SK-N-SH treated with all-trans-retinoic acid at 6 μM for 48 hours (cell line): ENCODE data around the gene ISYNA1.
A peak's percentile ranks its signal among the peaks of the same experiment; 100 is the strongest.

Experiments
- ATAC-seq: fragments of 200-7000 bp; cut with Tn5 transposase; 3 replicates; pipeline ENCODE4 v1.9.1; 2020; ENCODE audit warnings: mild to moderate bottlenecking, moderate library complexity
- ARNTL ChIP-seq: fragments of 450-650 bp; formaldehyde crosslinking; IDR thresholded peaks from 2 replicates; pipeline ENCODE4 v1.5.0; 2020; ENCODE audit warnings: low read depth, mild to moderate bottlenecking, moderate library complexity, borderline replicate concordance
- BACH2 ChIP-seq: fragments of 250-450 bp; sonication (Bioruptor Pico); IDR thresholded peaks from 2 replicates; pipeline ENCODE4 v1.9.0; 2021; ENCODE audit warnings: mild to moderate bottlenecking, borderline replicate concordance
- CREB5 ChIP-seq: fragments of 250-450 bp; sonication (Bioruptor Pico); IDR thresholded peaks from 2 replicates; pipeline ENCODE4 v1.5.1; 2020; ENCODE audit warnings: low read depth, mild to moderate bottlenecking, moderate library complexity
- CSDC2 ChIP-seq: fragments of 250-450 bp; sonication (Bioruptor Pico); IDR thresholded peaks from 2 replicates; pipeline ENCODE4 v1.5.0; 2020; ENCODE audit warnings: mild to moderate bottlenecking, moderate library complexity
- ESRRG ChIP-seq: fragments of 250-450 bp; sonication (Bioruptor Pico); IDR thresholded peaks from 2 replicates; pipeline ENCODE4 v1.6.1; 2021; ENCODE audit warnings: mild to moderate bottlenecking
- ISL1 ChIP-seq: fragments of 250-450 bp; sonication (Bioruptor Pico); IDR thresholded peaks from 2 replicates; pipeline ENCODE4 v2.1.2; 2022; ENCODE audit warnings: mild to moderate bottlenecking, moderate library complexity
- OSR1 ChIP-seq: fragments of 250-450 bp; sonication (Bioruptor Pico); IDR thresholded peaks from 2 replicates; pipeline ENCODE4 v1.8.0; 2022; ENCODE audit warnings: moderate library complexity, mild to moderate bottlenecking, inconsistent platforms
- PATZ1 ChIP-seq: fragments of 250-450 bp; sonication (Bioruptor Pico); IDR thresholded peaks from 2 replicates; pipeline ENCODE4 v1.8.0; 2020; ENCODE audit warnings: mild to moderate bottlenecking, moderate library complexity, borderline replicate concordance
- POU6F1 ChIP-seq: fragments of 250-450 bp; sonication (Bioruptor Pico); IDR thresholded peaks from 2 replicates; pipeline ENCODE4 v1.8.0; 2021; ENCODE audit warnings: low read depth, mild to moderate bottlenecking, moderate library complexity, borderline replicate concordance
- PPARA ChIP-seq: fragments of 250-450 bp; sonication (Bioruptor Pico); IDR thresholded peaks from 2 replicates; pipeline ENCODE4 v1.5.0; 2020; ENCODE audit warnings: mild to moderate bottlenecking, borderline replicate concordance
- RARB ChIP-seq: fragments of 250-450 bp; sonication (Bioruptor Pico); IDR thresholded peaks from 2 replicates; pipeline ENCODE4 v1.8.0; 2021; ENCODE audit warnings: mild to moderate bottlenecking, moderate library complexity
- SNAI2 ChIP-seq: fragments of 250-450 bp; sonication (Bioruptor Pico); IDR thresholded peaks from 2 replicates; pipeline ENCODE4 v1.5.0; 2020; ENCODE audit warnings: mild to moderate bottlenecking, moderate library complexity
- TCF4 ChIP-seq: fragments of 250-450 bp; sonication (Bioruptor Pico); IDR thresholded peaks from 2 replicates; pipeline ENCODE4 v1.8.0; 2021; ENCODE audit warnings: mild to moderate bottlenecking, moderate library complexity, borderline replicate concordance
- TOX ChIP-seq: fragments of 250-450 bp; sonication (Bioruptor Pico); IDR thresholded peaks from 2 replicates; pipeline ENCODE4 v1.8.0; 2021; ENCODE audit warnings: mild to moderate bottlenecking, moderate library complexity, borderline replicate concordance
- ZC3H10 ChIP-seq: fragments of 250-450 bp; sonication (Bioruptor Pico); IDR thresholded peaks from 2 replicates; pipeline ENCODE4 v1.5.1; 2021; ENCODE audit warnings: mild to moderate bottlenecking, moderate library complexity
- ZNF565 ChIP-seq: fragments of 450-650 bp; formaldehyde crosslinking; conservative IDR thresholded peaks from 2 replicates; pipeline ENCODE4 v1.5.0; 2020; ENCODE audit warnings: low read depth, mild to moderate bottlenecking, moderate library complexity
- ZNF70 ChIP-seq: fragments of 450-650 bp; formaldehyde crosslinking; IDR thresholded peaks from 2 replicates; pipeline ENCODE4 v1.5.0; 2020; ENCODE audit warnings: mild to moderate bottlenecking, moderate library complexity
- ZNF8 ChIP-seq: fragments of 450-650 bp; formaldehyde crosslinking; IDR thresholded peaks from 2 replicates; pipeline ENCODE4 v1.5.0; 2020; ENCODE audit warnings: mild to moderate bottlenecking, moderate library complexity
- TF ChIP-seq, protein P1 (sequence below): fragments of 250-450 bp; sonication (Bioruptor Pico); IDR thresholded peaks from 2 replicates; pipeline ENCODE4 v1.5.1; 2021; ENCODE audit warnings: mild to moderate bottlenecking, moderate library complexity
- TF ChIP-seq, protein P2 (sequence below): fragments of 250-450 bp; sonication (Bioruptor Pico); IDR thresholded peaks from 2 replicates; pipeline ENCODE4 v1.5.0; 2020; ENCODE audit warnings: mild to moderate bottlenecking, moderate library complexity

ISYNA1 gene

GRCh38 chr19:18420930-18421329 lies 17.0 kb downstream of the ISYNA1 start:
- TF ChIP-seq ZNF565 (CRISPR knock-in tag) (no peak), RARB (CRISPR knock-in tag) (no peak), ZNF70 (CRISPR knock-in tag) (no peak), TCF4 (CRISPR knock-in tag) (no peak), ESRRG (no peak), POU6F1 (CRISPR knock-in tag) (no peak), SNAI2 (CRISPR knock-in tag) (no peak), OSR1 (CRISPR knock-in tag) (no peak), CSDC2 (CRISPR knock-in tag) (no peak)
- TF ChIP-seq, protein P1, sequence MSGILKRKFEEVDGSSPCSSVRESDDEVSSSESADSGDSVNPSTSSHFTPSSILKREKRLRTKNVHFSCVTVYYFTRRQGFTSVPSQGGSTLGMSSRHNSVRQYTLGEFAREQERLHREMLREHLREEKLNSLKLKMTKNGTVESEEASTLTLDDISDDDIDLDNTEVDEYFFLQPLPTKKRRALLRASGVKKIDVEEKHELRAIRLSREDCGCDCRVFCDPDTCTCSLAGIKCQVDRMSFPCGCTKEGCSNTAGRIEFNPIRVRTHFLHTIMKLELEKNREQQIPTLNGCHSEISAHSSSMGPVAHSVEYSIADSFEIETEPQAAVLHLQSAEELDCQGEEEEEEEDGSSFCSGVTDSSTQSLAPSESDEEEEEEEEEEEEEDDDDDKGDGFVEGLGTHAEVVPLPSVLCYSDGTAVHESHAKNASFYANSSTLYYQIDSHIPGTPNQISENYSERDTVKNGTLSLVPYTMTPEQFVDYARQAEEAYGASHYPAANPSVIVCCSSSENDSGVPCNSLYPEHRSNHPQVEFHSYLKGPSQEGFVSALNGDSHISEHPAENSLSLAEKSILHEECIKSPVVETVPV (CRISPR knock-in tag), result no peak
- TF ChIP-seq, protein P2, sequence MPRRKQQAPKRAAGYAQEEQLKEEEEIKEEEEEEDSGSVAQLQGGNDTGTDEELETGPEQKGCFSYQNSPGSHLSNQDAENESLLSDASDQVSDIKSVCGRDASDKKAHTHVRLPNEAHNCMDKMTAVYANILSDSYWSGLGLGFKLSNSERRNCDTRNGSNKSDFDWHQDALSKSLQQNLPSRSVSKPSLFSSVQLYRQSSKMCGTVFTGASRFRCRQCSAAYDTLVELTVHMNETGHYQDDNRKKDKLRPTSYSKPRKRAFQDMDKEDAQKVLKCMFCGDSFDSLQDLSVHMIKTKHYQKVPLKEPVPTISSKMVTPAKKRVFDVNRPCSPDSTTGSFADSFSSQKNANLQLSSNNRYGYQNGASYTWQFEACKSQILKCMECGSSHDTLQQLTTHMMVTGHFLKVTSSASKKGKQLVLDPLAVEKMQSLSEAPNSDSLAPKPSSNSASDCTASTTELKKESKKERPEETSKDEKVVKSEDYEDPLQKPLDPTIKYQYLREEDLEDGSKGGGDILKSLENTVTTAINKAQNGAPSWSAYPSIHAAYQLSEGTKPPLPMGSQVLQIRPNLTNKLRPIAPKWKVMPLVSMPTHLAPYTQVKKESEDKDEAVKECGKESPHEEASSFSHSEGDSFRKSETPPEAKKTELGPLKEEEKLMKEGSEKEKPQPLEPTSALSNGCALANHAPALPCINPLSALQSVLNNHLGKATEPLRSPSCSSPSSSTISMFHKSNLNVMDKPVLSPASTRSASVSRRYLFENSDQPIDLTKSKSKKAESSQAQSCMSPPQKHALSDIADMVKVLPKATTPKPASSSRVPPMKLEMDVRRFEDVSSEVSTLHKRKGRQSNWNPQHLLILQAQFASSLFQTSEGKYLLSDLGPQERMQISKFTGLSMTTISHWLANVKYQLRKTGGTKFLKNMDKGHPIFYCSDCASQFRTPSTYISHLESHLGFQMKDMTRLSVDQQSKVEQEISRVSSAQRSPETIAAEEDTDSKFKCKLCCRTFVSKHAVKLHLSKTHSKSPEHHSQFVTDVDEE (CRISPR knock-in tag), result no peak
- ATAC-seq, result no peak

DNA sequence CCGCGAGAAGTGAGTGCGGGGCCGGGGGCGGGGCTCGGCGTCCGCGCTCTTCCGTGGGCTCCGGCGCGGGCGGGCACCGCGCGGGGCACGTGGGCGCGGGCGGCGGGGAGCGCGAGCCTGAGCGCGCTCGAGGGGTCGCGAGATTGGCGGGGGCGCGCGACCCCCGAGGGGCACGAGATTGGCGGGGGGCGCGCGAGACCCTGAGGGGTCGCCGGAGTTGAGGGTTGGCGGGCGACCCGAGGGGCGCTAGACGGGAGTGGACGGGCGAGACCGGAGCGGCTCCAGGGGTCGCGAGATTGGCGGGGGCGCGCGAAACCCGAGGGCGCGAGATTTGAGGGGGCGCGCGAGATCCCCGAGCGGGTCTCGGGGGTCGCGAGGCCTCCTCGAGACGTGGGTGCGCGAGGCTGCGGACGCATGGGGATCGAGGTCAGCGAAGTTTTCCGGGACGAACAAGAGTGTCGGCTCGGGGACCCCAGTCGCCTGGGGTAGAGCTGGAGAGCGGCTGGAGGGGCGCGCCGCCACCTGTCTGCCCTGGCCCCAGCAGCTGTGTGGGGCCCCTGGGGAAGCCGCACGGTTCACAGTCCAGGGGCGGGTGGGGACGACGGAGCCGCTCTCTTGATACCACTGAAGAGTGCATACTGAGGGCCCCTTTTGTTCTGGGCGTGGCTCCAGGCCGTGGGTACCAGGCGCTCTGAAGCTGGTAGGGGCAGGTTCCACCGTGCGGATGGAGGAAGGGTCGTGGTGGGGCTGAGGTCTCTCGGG lies 18.1 kb downstream of the ISYNA1 start:
- ATAC-seq, result no peak; the same call in 2 of the 3 replicates
- TF ChIP-seq TCF4 (CRISPR knock-in tag) (no peak), ZNF565 (CRISPR knock-in tag) (no peak), OSR1 (CRISPR knock-in tag) (no peak), PPARA (no peak), TOX (no peak)

GRCh38 chr19:18419195-18419698 lies 18.7 kb downstream of the ISYNA1 start, which contains the start of gene SSBP4:
Gene SSBP4 (plus strand): TSS chr19:18419398. CDS start chr19:18419649, 251 bp downstream.
- ATAC-seq, result no peak
- no peak for TF ChIP-seq ZC3H10 (CRISPR knock-in tag)
- TF ChIP-seq ISL1 (CRISPR knock-in tag), result no peak
- TF ChIP-seq, protein P1 (CRISPR knock-in tag), result no peak
- no peak for TF ChIP-seq ARNTL
- no peak for TF ChIP-seq ZNF70 (CRISPR knock-in tag)
- TF ChIP-seq PPARA, result no peak
- TF ChIP-seq POU6F1 (CRISPR knock-in tag), result no peak
- TF ChIP-seq CSDC2 (CRISPR knock-in tag), result 0 out of 2 replicates have a peak, but pooled peaks have one; percentile 67
- TF ChIP-seq, protein P2 (CRISPR knock-in tag), result no peak
- no peak for TF ChIP-seq PATZ1 (CRISPR knock-in tag)
- TF ChIP-seq ZNF8 (CRISPR knock-in tag), result no peak
- no peak for TF ChIP-seq CREB5 (CRISPR knock-in tag)
- TF ChIP-seq BACH2 (CRISPR knock-in tag), result no peak
- TF ChIP-seq SNAI2 (CRISPR knock-in tag), result peak; percentile 84; the same call in 1 of the 2 replicates
- TF ChIP-seq ESRRG, result no peak
- no peak for TF ChIP-seq RARB (CRISPR knock-in tag)
